ENCODE data around the gene NEUROD2. TPM values are rescaled to one million over a fixed set of nuclear protein-coding genes. Genes with fewer than 3 reads are reported as not detected.

The NEUROD2 gene
- total and polyA plus RNA-seq, 2 of the 8 experiments (the other 6 are each of a cell fraction or from before 2014, with no cell fraction given) = not detected

GRCh38 chr17:39625198-39625785, 17.6 kb upstream of the NEUROD2 start:
- peaks cover 4 to 38% (median 29%) of the 10 kb centered on the region in 4 experiments for H3K4me1 ChIP-seq (replicated peaks in 1 of 4; ENCODE audit: control insufficient read depth in 3 of 4, insufficient read depth in 4 of 4, low read length in 3 of 4)
- peak overlapping the region; percentile 61; the same call in 1 of the 2 replicates for H2BK15ac ChIP-seq (ENCODE audit: low read length)
- no peak overlapping the region for H3K56ac ChIP-seq (replicated peaks; ENCODE audit: insufficient read length, low read depth, low read length)
- H3K9me3 ChIP-seq (ENCODE audit: insufficient read depth in 2 of 2, low read depth in 1 of 2, low read length in 1 of 2) = no peaks in the 10 kb centered on the region
- H4K8ac ChIP-seq (ENCODE audit: extremely low read depth, insufficient read depth, low read length) = peak overlapping the region; percentile 29; the same call in 1 of the 2 replicates
- no peak overlapping the region for H3K27ac ChIP-seq (ENCODE audit: low read depth, low read length)
- FAIRE-seq = no peak
- H3K79me1 ChIP-seq (ENCODE audit: low read depth, low read length) = 0 out of 2 replicates have a peak, but pooled peaks cover 2% of the 10 kb centered on the region
- H3K14ac ChIP-seq (ENCODE audit: insufficient read length) = no peak overlapping the region
- H2BK5ac ChIP-seq (ENCODE audit: low read depth, low read length) = peak overlapping the region; percentile 60; the same call in 1 of the 2 replicates
- peak overlapping the region; percentile 38 for H2BK120ac ChIP-seq (replicated peaks; ENCODE audit: low read depth, low read length)
- H3K9ac ChIP-seq (replicated peaks in 1 of 4; ENCODE audit: extremely low read depth in 1 of 4, low read depth in 3 of 4, low read length in 3 of 4) = no peak overlapping the region
- H4K91ac ChIP-seq (replicated peaks; ENCODE audit: insufficient read length, low read length) = peak overlapping the region; percentile 69
- H3K27me3 ChIP-seq (replicated peaks in 1 of 4; ENCODE audit: control insufficient read depth in 3 of 4, extremely low read depth in 1 of 4, insufficient read depth in 3 of 4, low read length in 3 of 4) = peaks cover 2 to 44% (median 36%) of the 10 kb centered on the region in 4 experiments
- no peak overlapping the region for H3K23ac ChIP-seq (ENCODE audit: insufficient read length)
- H3K18ac ChIP-seq (ENCODE audit: extremely low read depth, low read length) = peak overlapping the region; percentile 48; the same call in 1 of the 2 replicates
- peak overlapping the region; percentile 59 for H3K4ac ChIP-seq (replicated peaks; ENCODE audit: insufficient read length, low read depth, low read length)
- H2BK20ac ChIP-seq (ENCODE audit: low read length) = 0 out of 2 replicates have a peak overlapping the region, but pooled peaks have one; percentile 90
- H2AK5ac ChIP-seq (ENCODE audit: low read depth, low read length) = no peak overlapping the region
- H4K5ac ChIP-seq (ENCODE audit: insufficient read length, low read depth, low read length) = no peak overlapping the region
- ChIA-PET CTCF (ENCODE audit: partially characterized antibody) (interaction anchor here (0.6 to 49.2 kb wide), 10 partner anchors 2 to 324 kb away, joined by 5 to 1885 read pairs (median 121); partner anchors contain the start of genes ERBB2, NEUROD2, PGAP3 and PNMT), POLR2A (ENCODE audit: partially characterized antibody) (interaction anchor here (0.7 to 2.6 kb wide), 13 partner anchors 8 to 156 kb away, joined by 3 to 9 read pairs (median 3); partner anchors contain the start of genes ERBB2 and PNMT)
- H4K20me1 ChIP-seq (replicated peaks in 1 of 2; ENCODE audit: control insufficient read depth in 1 of 2, insufficient read depth in 2 of 2, low read length in 2 of 2) = peaks cover 0 to 1% of the 10 kb centered on the region in 2 experiments
- no peaks in the 10 kb centered on the region for H3K36me3 ChIP-seq (ENCODE audit: control insufficient read depth in 2 of 4, insufficient read depth in 4 of 4, low read length in 3 of 4)
- TF ChIP-seq ASH2L (IDR thresholded peaks at IDR 0.05; ENCODE audit: low read length) (no peak), CREB1 (IDR thresholded peaks at IDR 0.05) (no peak), CHD1 (IDR thresholded peaks at IDR 0.05; ENCODE audit: low read depth, low read length) (no peak), CEBPB (IDR thresholded peaks at IDR 0.05; ENCODE audit: low read depth, low read length) (no peak), MAX (IDR thresholded peaks at IDR 0.05) (no peak), SIN3A (conservative IDR thresholded peaks at IDR 0.05 in 1 of 2, IDR thresholded peaks at IDR 0.05 in 1 of 2; ENCODE audit: low read depth in 1 of 2, low read length in 2 of 2) (no peak), KDM5A (IDR thresholded peaks at IDR 0.05; ENCODE audit: low read length) (no peak), SUZ12 (IDR thresholded peaks at IDR 0.05; ENCODE audit: low read length) (no peak), RNF2 (IDR thresholded peaks at IDR 0.05; ENCODE audit: borderline replicate concordance, low read depth, low read length, missing control alignments, poor library complexity, severe bottlenecking) (no peak), HDAC2 (IDR thresholded peaks at IDR 0.05; ENCODE audit: borderline replicate concordance in 1 of 2, low read depth in 2 of 2, low read length in 2 of 2) (no peak), ZNF274 (IDR thresholded peaks at IDR 0.05; ENCODE audit: borderline replicate concordance, extremely low read depth, low read length) (no peak), YY1 (IDR thresholded peaks at IDR 0.05; ENCODE audit: low read depth, low read length) (no peak)
- H2AFZ ChIP-seq (ENCODE audit: low read length) = no peak overlapping the region
- peak overlapping the region; percentile 94; the same call in 1 of the 2 replicates for H2BK12ac ChIP-seq (ENCODE audit: low read depth, low read length)
- DNase-seq (ENCODE audit: low read depth in 1 of 2, low spot score in 2 of 2) = no peak
- no peaks in the 10 kb centered on the region for H3K79me2 ChIP-seq (ENCODE audit: control insufficient read depth in 1 of 2, insufficient read depth in 2 of 2, low read length in 2 of 2)
- no peak overlapping the region; a peak in 1 of 4 replicates for H3K4me2 ChIP-seq (ENCODE audit: insufficient read depth in 1 of 2, low read depth in 2 of 2, low read length in 2 of 2)
- peaks cover 12% of the 10 kb centered on the region for H3K23me2 ChIP-seq (ENCODE audit: low read depth, low read length)
- 63% methylated on average over 5 of the region's 5 CpGs; no CpG with 5 or more reads in 1 of the 2 experiments for WGBS, 2 experiments (ENCODE audit: extremely low coverage in 1 of 2, insufficient coverage in 1 of 2, insufficient read length in 1 of 2, insufficient replicate concordance in 2 of 2, low coverage in 1 of 2, low lambda C conversion rate in 2 of 2, missing lambda C conversion rate in 1 of 2)
- H3K4me3 ChIP-seq (ENCODE audit: extremely low read depth in 1 of 4, insufficient read depth in 2 of 4, low read depth in 3 of 4, low read length in 4 of 4) = no peak overlapping the region
